Mesendoderm (in vitro differentiated cells): Measurements from ENCODE around the gene XIRP1. TPM values are rescaled to one million over a fixed set of nuclear protein-coding genes. Genes with fewer than 3 reads are reported as not detected.

ENCODE experiments used
- DNase-seq: peaks from one replicate; pipeline ENCODE4 v3.0.0; 2013
- H2AK5ac ChIP-seq: 2 replicates; pipeline ENCODE4 v1.6.1; 2013; ENCODE audit warnings: low read length, inconsistent platforms
- H2BK120ac ChIP-seq: 2 replicates; pipeline ENCODE4 v1.6.1; 2013; ENCODE audit warnings: low read depth, mild to moderate bottlenecking, low read length, moderate library complexity, mixed read lengths
- H2BK15ac ChIP-seq: replicated peaks from 2 replicates; pipeline ENCODE4 v1.6.1; 2013; ENCODE audit warnings: low read depth, mild to moderate bottlenecking, moderate library complexity
- H2BK5ac ChIP-seq: 2 replicates; pipeline ENCODE4 v1.6.1; 2013; ENCODE audit warnings: low read length, inconsistent platforms
- H3K18ac ChIP-seq: 2 replicates; pipeline ENCODE4 v1.6.1; 2013; ENCODE audit warnings: mild to moderate bottlenecking, low read length, mixed read lengths
- H3K23ac ChIP-seq: one replicate; pipeline ENCODE4 v1.6.1; 2013; ENCODE audit warnings: low read length
- H3K27ac ChIP-seq: 2 replicates; pipeline ENCODE4 v1.5.1; 2013; ENCODE audit warnings: low read depth, mild to moderate bottlenecking, inconsistent platforms, low read length, moderate library complexity
- H3K27me3 ChIP-seq: 2 replicates; pipeline ENCODE4 v1.6.1; 2013; ENCODE audit warnings: low read length, control low read depth, mild to moderate bottlenecking, inconsistent platforms; ENCODE audit not compliant: insufficient read depth, poor library complexity
- H3K36me3 ChIP-seq: 2 replicates; pipeline ENCODE4 v1.6.1; 2013; ENCODE audit warnings: low read length, inconsistent platforms; ENCODE audit not compliant: control insufficient read depth, insufficient read depth
- H3K4ac ChIP-seq: one replicate; pipeline ENCODE4 v1.6.1; 2013; ENCODE audit warnings: low read depth, mild to moderate bottlenecking, low read length, moderate library complexity
- H3K4me1 ChIP-seq: 2 replicates; pipeline ENCODE4 v1.6.1; 2013; ENCODE audit warnings: low read depth, low read length, inconsistent platforms; ENCODE audit not compliant: control insufficient read depth
- H3K4me2 ChIP-seq: 2 replicates; pipeline ENCODE4 v1.6.1; 2013; ENCODE audit warnings: low read length
- H3K4me3 ChIP-seq: 2 replicates; pipeline ENCODE4 v1.5.1; 2013; ENCODE audit warnings: mild to moderate bottlenecking, low read length
- H3K56ac ChIP-seq: one replicate; pipeline ENCODE4 v1.6.1; 2013; ENCODE audit warnings: low read length
- H3K79me1 ChIP-seq: 2 replicates; pipeline ENCODE4 v1.6.1; 2013; ENCODE audit warnings: low read length, inconsistent platforms
- H3K79me2 ChIP-seq: 2 replicates; pipeline ENCODE4 v1.6.1; 2013; ENCODE audit warnings: mild to moderate bottlenecking, low read length; ENCODE audit not compliant: control insufficient read depth, insufficient read depth
- H3K9ac ChIP-seq: 2 replicates; pipeline ENCODE4 v1.6.1; 2013; ENCODE audit warnings: low read length, inconsistent platforms
- H4K5ac ChIP-seq: one replicate; pipeline ENCODE4 v1.6.1; 2013; ENCODE audit warnings: low read length
- H4K8ac ChIP-seq: one replicate; pipeline ENCODE4 v1.6.1; 2013; ENCODE audit warnings: low read depth, mild to moderate bottlenecking, control low read depth, low read length, moderate library complexity
- WGBS: extraction: QIAGEN DNeasy Blood & Tissue Kit; methylation state at CpG from one replicate; pipeline ENCODE4 v1.1.7; 2013; ENCODE audit warnings: low lambda C conversion rate, missing lambda C conversion rate; ENCODE audit not compliant: insufficient coverage; ENCODE audit errors: extremely low coverage; 5-methylcytosine and 5-hydroxymethylcytosine counted together
- small RNA-seq: library from polyadenylated mRNA; stranded (forward); fragments of <200 nt; extraction: miRNeasy Mini kit (QIAGEN cat#:217004); gene quantifications from one replicate; pipeline ENCODE3, GENCODE V24; 2013; ENCODE audit not compliant: insufficient read depth

Gene XIRP1

GRCh38 chr3:39136533-39137434 is 55.6 kb downstream of the XIRP1 start:
- WGBS = no CpG with 5 or more reads among the region's 21 CpGs
- no peak overlapping the region for H3K4ac ChIP-seq
- no peak for DNase-seq

GRCh38 chr3:39135170-39135805 is 57.1 kb downstream of the XIRP1 start:
- Histone ChIP-seq H3K4me3 (no peak overlapping the region), H2BK15ac (no peak overlapping the region), H3K79me2 (no peaks in the 10 kb centered on the region), H2BK120ac (no peak overlapping the region), H3K4me2 (no peak overlapping the region), H3K27ac (no peak overlapping the region), H3K4ac (no peak overlapping the region), H3K27me3 (no peaks in the 10 kb centered on the region), H3K79me1 (no peaks in the 10 kb centered on the region), H4K5ac (no peak overlapping the region), H2AK5ac (no peak overlapping the region), H3K4me1 (peaks cover 5% of the 10 kb centered on the region), H3K36me3 (no peaks in the 10 kb centered on the region), H4K8ac (no peak overlapping the region), H3K56ac (no peak overlapping the region), H3K9ac (no peak overlapping the region), H3K23ac (no peak overlapping the region), H3K18ac (no peak overlapping the region), H2BK5ac (no peak overlapping the region)
- DNase-seq = no peak
- WGBS = no CpG with 5 or more reads among the region's 8 CpGs

More at GRCh38 chr3:39136533-39137434, 55.6 kb downstream of the XIRP1 start:
- H3K36me3 ChIP-seq = peaks cover 4% of the 10 kb centered on the region
- no peak overlapping the region for H4K5ac ChIP-seq
- peak overlapping the region; percentile 3 for H3K56ac ChIP-seq
- no peak overlapping the region for H3K27ac ChIP-seq
- no peak overlapping the region for H3K4me3 ChIP-seq
- peaks cover 3% of the 10 kb centered on the region for H3K79me1 ChIP-seq
- H2BK15ac ChIP-seq = no peak overlapping the region
- H3K4me2 ChIP-seq = no peak overlapping the region
- H3K4me1 ChIP-seq = no peaks in the 10 kb centered on the region
- no peaks in the 10 kb centered on the region for H3K79me2 ChIP-seq
- no peak overlapping the region for H2BK120ac ChIP-seq
- no peak overlapping the region for H2BK5ac ChIP-seq
- no peak overlapping the region for H3K18ac ChIP-seq
- no peak overlapping the region for H2AK5ac ChIP-seq
- no peak overlapping the region for H3K9ac ChIP-seq
- no peak overlapping the region for H4K8ac ChIP-seq
- H3K27me3 ChIP-seq = no peaks in the 10 kb centered on the region
- peak overlapping the region; percentile 80 for H3K23ac ChIP-seq

GRCh38 chr3:39134305-39134704 is 58.1 kb downstream of the XIRP1 start:
- Histone ChIP-seq H3K79me1 (no peaks in the 10 kb centered on the region), H3K4me1 (peaks cover 5% of the 10 kb centered on the region), H4K8ac (no peak overlapping the region), H3K27ac (no peak overlapping the region), H2BK15ac (no peak overlapping the region), H3K36me3 (no peaks in the 10 kb centered on the region), H3K9ac (no peak overlapping the region), H2AK5ac (no peak overlapping the region), H3K18ac (no peak overlapping the region), H3K79me2 (no peaks in the 10 kb centered on the region), H2BK120ac (no peak overlapping the region), H3K4me3 (no peak overlapping the region), H3K23ac (no peak overlapping the region), H3K4me2 (no peak overlapping the region), H3K56ac (no peak overlapping the region), H3K4ac (no peak overlapping the region), H3K27me3 (no peaks in the 10 kb centered on the region), H4K5ac (no peak overlapping the region), H2BK5ac (no peak overlapping the region)
- WGBS = no CpG with 5 or more reads among the region's 7 CpGs
- DNase-seq = no peak

- H2BK120ac ChIP-seq = no peak overlapping the region
- no peak overlapping the region for H3K4me2 ChIP-seq
- no peak overlapping the region for H2AK5ac ChIP-seq
- no peak overlapping the region for H2BK15ac ChIP-seq
- H3K36me3 ChIP-seq = no peaks in the 10 kb centered on the region
- no peak overlapping the region for H3K9ac ChIP-seq
- no peak overlapping the region for H3K4me3 ChIP-seq
- H3K56ac ChIP-seq = no peak overlapping the region
- no peak overlapping the region for H3K18ac ChIP-seq
- no peak overlapping the region for H2BK5ac ChIP-seq
- no peak overlapping the region for H3K4ac ChIP-seq
- H4K8ac ChIP-seq = no peak overlapping the region
- no peaks in the 10 kb centered on the region for H3K79me2 ChIP-seq
- no peak overlapping the region for H3K23ac ChIP-seq
- DNase-seq = no peak
- H3K27me3 ChIP-seq = no peaks in the 10 kb centered on the region
- peaks cover 5% of the 10 kb centered on the region for H3K4me1 ChIP-seq
- WGBS = no CpG with 5 or more reads among the region's 6 CpGs
- no peaks in the 10 kb centered on the region for H3K79me1 ChIP-seq
- no peak overlapping the region for H3K27ac ChIP-seq
- H4K5ac ChIP-seq = no peak overlapping the region
These were observed 58.6 kb downstream of the XIRP1 start for GRCh38 chr3:39133822-39134221.

Small RNAs within 50 kb of the gene (small RNA-seq; reads per million reads assigned to genes)
- not detected for gene RF00017
